Limb (tissue), 2 donors: ENCODE data around the gene B4GALNT4.
"Not testable (repeated sequence)": the region's sequence is repeated elsewhere in the genome, so short reads cannot be mapped to it uniquely, and the experiment has no call there.

Experiments used
- DNase-seq, 2 donors: peaks; one replicate each; pipeline ENCODE4 v3.0.0-alpha.2; 2016; ENCODE audit errors: extremely low spot score in 2 of 2

Gene B4GALNT4

GRCh38 chr11:369336-370018 is at the start of gene B4GALNT4:
Gene B4GALNT4, plus strand, starts transcription at chr11:369499. Its CDS starts 305 bp downstream, at chr11:369804.
- DNase-seq = peak in 1 of 2 donors; percentile 87

- not testable (repeated sequence) for DNase-seq
Measured at GRCh38 chr11:319888-320273, 49.4 kb upstream of the B4GALNT4 start.

GRCh38 chr11:324156-324555 is 45.1 kb upstream of the B4GALNT4 start:
- no peak for DNase-seq

- not testable (repeated sequence) for DNase-seq
Measured at GRCh38 chr11:324593-325517, 44.4 kb upstream of the B4GALNT4 start.

- DNase-seq = no peak
Measured at GRCh38 chr11:325796-326591, 43.3 kb upstream of the B4GALNT4 start.

- no peak for DNase-seq
Measured at GRCh38 chr11:326592-326841, 42.8 kb upstream of the B4GALNT4 start.

GRCh38 chr11:326842-327580 is 42.3 kb upstream of the B4GALNT4 start:
- peak in 1 of 2 donors; percentile 63 for DNase-seq

GRCh38 chr11:327581-327923 is 41.7 kb upstream of the B4GALNT4 start:
- DNase-seq = no peak

GRCh38 chr11:328012-328411 is 41.3 kb upstream of the B4GALNT4 start:
- DNase-seq = no peak

GRCh38 chr11:328516-329100 is 40.7 kb upstream of the B4GALNT4 start:
- DNase-seq = not testable (repeated sequence)

- DNase-seq = no peak
Measured at GRCh38 chr11:329886-330253, 39.4 kb upstream of the B4GALNT4 start.

GRCh38 chr11:330307-330693 is 39.0 kb upstream of the B4GALNT4 start:
- DNase-seq = no peak

GRCh38 chr11:330694-331357 is 38.5 kb upstream of the B4GALNT4 start:
- no peak for DNase-seq

- no peak for DNase-seq
Measured at GRCh38 chr11:331358-332060, 37.8 kb upstream of the B4GALNT4 start.

- DNase-seq = no peak
Measured at GRCh38 chr11:332651-333480, 36.4 kb upstream of the B4GALNT4 start.

- not testable (repeated sequence) for DNase-seq
Measured at GRCh38 chr11:333616-334263, 35.6 kb upstream of the B4GALNT4 start.

GRCh38 chr11:334264-334994 is 34.9 kb upstream of the B4GALNT4 start:
- DNase-seq = peak in 1 of 2 donors; percentile 62
